Tongue (tissue), 3 donors: Measurements from ENCODE around the gene DUS4L. TPM values are rescaled to one million over a fixed set of nuclear protein-coding genes. Genes with fewer than 3 reads are reported as not detected.

Experiments used
- DNase-seq: peaks from one replicate; pipeline ENCODE4 v3.0.0-alpha.2; 2015
- small RNA-seq: library from RNA; depleted of rRNA; stranded (forward); fragments of <200 nt; gene quantifications from one replicate; pipeline ENCODE3, GENCODE V24; 2014; ENCODE audit warnings: low replicate concordance
- total RNA-seq: library from RNA; depleted of rRNA; stranded (reverse); fragments of >200 nt; gene quantifications from one replicate; pipeline ENCODE4 v1.2.3, GENCODE V29; 2014

The DUS4L gene
- total RNA-seq, 1 donor from 2014 or later: 8.7 TPM

- no peak for DNase-seq
Observed at GRCh38 chr7:107615910-107616680, 52.3 kb downstream of the DUS4L start.

GRCh38 chr7:107622429-107622828 is 58.7 kb downstream of the DUS4L start:
- no peak for DNase-seq

- DNase-seq: no peak
Observed at GRCh38 chr7:107622894-107623293, 59.1 kb downstream of the DUS4L start.

- DNase-seq: no peak
Observed at GRCh38 chr7:107627002-107627401, 63.2 kb downstream of the DUS4L start.

Small RNAs within 50 kb of the gene (small RNA-seq; reads per million reads assigned to genes)
- not detected for gene RF01233

Other genes with a start within 250 kb of the DUS4L start
- gene GPR22, start 93.9 kb upstream of the DUS4L start, total RNA-seq: not detected
- 99.0 TPM for gene COG5, start 51 bp upstream of the DUS4L start, total RNA-seq
- gene BCAP29, start 16.3 kb downstream of the DUS4L start, total RNA-seq: 87.8 TPM
- 1.1 TPM for gene SLC26A4, start 96.9 kb downstream of the DUS4L start, total RNA-seq
- 13.8 TPM for gene CBLL1, start 180.2 kb downstream of the DUS4L start, total RNA-seq
- not detected for gene SLC26A3, start 239.3 kb downstream of the DUS4L start, total RNA-seq